Activated T-cell treated with anti-CD3 and anti-CD28 coated beads, Interleukin-2, amount 50 U/mL, for 24 hours (primary cell): ENCODE results near the gene USP22.

ENCODE experiments used
- DNase-seq: peaks from one replicate; pipeline ENCODE4 v3.0.0-alpha.2; 2020
- H3K27ac Mint-ChIP-seq: 2 replicates; pipeline ENCODE4 v1.8.0; 2020; ENCODE audit warnings: mild to moderate bottlenecking, mixed read lengths
- H3K27me3 Mint-ChIP-seq: 2 replicates; pipeline ENCODE4 v1.8.0; 2020; ENCODE audit warnings: mixed read lengths
- H3K36me3 Mint-ChIP-seq: 2 replicates; pipeline ENCODE4 v1.8.0; 2020; ENCODE audit warnings: low read depth, mixed read lengths
- H3K4me1 Mint-ChIP-seq: 2 replicates; pipeline ENCODE4 v1.8.0; 2020; ENCODE audit warnings: low read depth, mixed read lengths
- H3K4me3 Mint-ChIP-seq: 2 replicates; pipeline ENCODE4 v1.8.0; 2020; ENCODE audit warnings: mild to moderate bottlenecking, moderate library complexity, mixed read lengths
- H3K9me3 Mint-ChIP-seq: 2 replicates; pipeline ENCODE4 v1.8.0; 2020; ENCODE audit warnings: mixed read lengths

Gene USP22

DNA sequence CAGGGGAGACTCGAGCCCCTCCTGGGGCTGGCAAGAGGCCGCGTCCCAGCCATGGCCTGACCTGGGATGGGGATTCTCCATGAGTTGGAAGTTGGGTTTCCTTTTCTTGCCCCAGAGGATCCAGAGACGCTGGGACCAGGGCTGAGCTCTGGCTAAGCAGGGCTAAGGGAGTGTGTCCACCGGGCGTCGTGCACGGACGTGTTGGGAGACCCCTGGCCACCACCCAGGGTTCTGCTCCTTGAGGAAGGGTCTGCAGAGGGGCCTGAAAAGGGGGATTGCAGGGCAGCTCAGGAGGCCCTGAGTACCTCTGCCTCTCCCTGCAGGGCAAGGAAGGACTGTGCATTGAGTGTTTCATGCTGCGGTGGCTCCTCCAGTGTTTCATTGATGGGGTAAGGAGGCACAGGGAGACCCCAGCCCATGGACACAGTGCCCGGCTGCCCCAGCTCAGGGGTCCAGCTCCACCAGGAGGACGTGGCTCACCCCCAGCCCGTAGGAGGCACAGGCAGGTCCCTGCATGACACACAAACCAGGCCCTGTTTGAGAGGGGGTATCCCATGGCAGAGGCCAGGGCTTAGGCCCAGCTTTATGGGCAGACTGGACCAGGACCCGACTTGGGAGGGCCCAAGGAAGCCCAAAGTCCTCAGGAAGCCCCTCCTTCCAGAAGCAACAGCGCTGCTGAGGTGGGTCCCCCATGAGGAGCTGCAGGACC lies 47.5 kb downstream of the USP22 start:
- no peak overlapping the region for H3K4me3 Mint-ChIP-seq
- peaks cover 18% of the 10 kb centered on the region for H3K36me3 Mint-ChIP-seq
- H3K27me3 Mint-ChIP-seq: no peaks in the 10 kb centered on the region
- no peak overlapping the region for H3K27ac Mint-ChIP-seq
- no peak for DNase-seq
- no peaks in the 10 kb centered on the region for H3K9me3 Mint-ChIP-seq
- peaks cover 18% of the 10 kb centered on the region for H3K4me1 Mint-ChIP-seq

DNA sequence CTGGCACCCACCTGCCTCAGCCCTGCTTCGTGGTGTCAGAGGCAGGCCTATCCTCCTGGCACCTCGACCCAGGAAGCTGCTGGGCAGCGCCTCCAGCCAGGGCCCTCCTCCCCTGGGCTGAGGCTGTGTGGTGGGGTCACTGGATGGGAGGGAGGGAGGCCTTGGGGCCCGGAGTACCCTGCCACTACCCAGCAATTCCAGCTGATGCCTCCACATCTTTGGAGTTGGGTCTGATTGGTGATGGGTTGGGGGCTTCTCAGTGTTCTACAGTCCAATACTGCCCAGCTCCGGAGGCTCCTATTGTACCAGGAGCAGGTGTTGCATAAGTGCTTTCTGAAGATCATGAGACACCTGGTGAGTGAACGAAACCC lies 48.0 kb downstream of the USP22 start:
- Mint-ChIP-seq H3K27me3 (no peaks in the 10 kb centered on the region), H3K9me3 (no peaks in the 10 kb centered on the region), H3K36me3 (peaks cover 14% of the 10 kb centered on the region), H3K4me3 (no peak overlapping the region), H3K4me1 (peaks cover 16% of the 10 kb centered on the region), H3K27ac (peak overlapping the region; percentile 18)
- DNase-seq: no peak

DNA sequence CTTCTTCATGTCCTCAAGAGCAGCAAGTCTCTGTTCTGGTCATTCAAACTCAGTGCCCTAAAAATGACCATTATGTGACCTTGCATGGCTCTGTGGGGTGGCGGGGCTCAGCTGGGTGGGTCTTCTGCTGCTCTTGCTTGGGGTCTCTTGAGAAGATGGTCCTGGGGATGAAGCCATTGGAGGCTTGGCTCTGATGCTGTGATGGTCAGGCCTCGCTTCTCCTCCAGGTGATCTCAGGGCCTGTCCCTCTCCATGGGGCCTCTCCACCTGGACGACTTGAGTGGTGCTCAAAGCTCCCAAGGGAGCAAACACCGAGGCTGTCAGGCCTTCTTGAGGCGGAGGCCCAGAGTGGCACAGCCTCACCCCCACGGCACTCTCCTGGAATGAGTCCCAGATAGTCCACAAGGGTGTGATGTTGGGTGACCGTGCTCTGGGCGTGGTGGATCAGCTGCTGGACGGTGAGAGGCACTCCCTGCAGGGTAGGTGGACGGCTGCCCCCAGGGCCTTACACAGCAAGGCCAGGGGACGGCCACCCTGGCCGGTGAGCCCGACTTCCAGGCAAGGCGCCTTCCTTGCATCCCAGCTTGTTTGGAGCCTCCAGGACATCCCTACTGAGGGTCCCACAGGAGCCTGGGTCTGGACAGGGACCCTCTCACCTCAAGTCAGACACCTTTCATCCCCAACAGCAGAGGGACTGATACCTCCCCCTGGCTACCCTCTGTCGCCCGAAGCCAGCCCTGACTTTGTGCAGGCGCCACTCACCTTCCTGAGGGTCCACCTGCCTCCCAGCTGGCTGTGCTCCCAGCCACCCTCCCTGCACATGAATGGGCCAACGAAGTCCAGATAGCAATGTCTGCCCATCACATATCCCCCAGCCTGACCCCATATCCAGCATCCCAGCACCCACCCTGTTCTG lies 48.7 kb downstream of the USP22 start:
- Mint-ChIP-seq H3K4me3 (no peak overlapping the region), H3K27ac (peak overlapping the region; percentile 18), H3K4me1 (peaks cover 10% of the 10 kb centered on the region), H3K36me3 (peaks cover 8% of the 10 kb centered on the region), H3K27me3 (no peaks in the 10 kb centered on the region), H3K9me3 (no peaks in the 10 kb centered on the region)
- DNase-seq: no peak

DNA sequence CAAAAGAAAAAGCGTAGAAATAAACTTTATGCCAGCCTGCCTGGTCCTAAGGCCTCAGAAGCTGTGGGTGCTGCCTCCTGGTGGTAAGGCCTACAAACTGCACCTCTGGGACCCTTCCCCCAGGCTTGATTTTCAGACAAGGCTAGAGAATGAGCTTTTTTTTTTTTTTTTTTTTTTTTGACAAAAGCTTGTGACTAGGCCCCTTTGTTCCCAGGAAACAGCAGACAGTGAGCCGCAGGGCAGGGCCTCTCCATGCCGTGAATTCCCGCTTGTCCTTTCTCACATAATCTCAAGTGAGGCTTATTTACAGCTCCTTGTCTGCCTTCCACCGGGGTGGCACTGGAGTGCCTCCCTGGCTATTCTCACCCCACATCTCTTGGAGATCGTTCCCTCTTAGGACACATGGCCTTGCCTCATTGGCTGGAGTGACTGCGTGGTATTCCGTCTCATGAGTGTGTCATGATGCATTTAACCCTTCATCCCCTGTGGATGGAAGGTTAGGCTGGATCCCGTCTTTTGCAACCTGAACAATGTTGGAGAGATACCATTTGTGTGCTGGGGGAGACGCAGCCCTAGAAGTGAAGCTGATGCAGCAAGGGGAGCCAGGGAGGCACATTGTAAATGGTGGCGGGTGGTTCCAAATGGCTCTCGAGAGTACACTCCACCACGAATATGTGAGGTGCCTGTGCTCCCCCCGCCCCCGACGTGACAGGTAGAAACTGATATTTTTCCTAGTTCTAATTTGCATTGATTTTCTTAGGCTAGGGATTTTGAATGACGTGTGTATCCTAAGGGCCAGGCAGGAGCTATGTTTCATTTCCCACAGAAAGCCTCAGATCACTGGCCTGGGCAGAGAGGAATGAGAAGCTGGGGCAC lies 49.6 kb downstream of the USP22 start:
- Mint-ChIP-seq H3K27me3 (no peaks in the 10 kb centered on the region), H3K4me3 (no peak overlapping the region), H3K9me3 (no peaks in the 10 kb centered on the region), H3K4me1 (peaks cover 2% of the 10 kb centered on the region), H3K27ac (peak overlapping the region; percentile 16), H3K36me3 (no peaks in the 10 kb centered on the region)
- peak; percentile 74 for DNase-seq

DNA sequence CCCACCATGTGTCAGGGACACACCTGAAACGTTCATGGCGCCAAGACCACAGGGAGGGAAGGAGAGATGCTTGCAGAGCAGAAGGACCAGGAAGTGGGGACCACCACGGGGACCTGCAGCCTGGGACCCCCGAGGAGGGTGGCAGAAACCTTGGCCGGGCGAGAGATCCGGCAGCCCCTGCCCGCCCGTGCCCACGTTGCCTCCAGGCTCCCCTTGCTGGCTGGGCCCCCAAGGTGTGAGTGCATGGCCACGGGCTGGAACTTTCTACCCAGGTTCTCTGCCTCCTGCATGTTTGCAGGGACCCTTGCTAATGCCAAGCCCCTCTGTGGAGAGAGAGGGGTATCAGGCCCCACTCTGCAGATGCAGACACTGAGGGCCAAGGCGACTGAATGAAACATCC lies 50.4 kb downstream of the USP22 start:
- no peaks in the 10 kb centered on the region for H3K9me3 Mint-ChIP-seq
- no peaks in the 10 kb centered on the region for H3K27me3 Mint-ChIP-seq
- peaks cover 2% of the 10 kb centered on the region for H3K4me1 Mint-ChIP-seq
- no peak overlapping the region for H3K4me3 Mint-ChIP-seq
- no peak for DNase-seq
- H3K27ac Mint-ChIP-seq: no peak overlapping the region
- no peaks in the 10 kb centered on the region for H3K36me3 Mint-ChIP-seq

DNA sequence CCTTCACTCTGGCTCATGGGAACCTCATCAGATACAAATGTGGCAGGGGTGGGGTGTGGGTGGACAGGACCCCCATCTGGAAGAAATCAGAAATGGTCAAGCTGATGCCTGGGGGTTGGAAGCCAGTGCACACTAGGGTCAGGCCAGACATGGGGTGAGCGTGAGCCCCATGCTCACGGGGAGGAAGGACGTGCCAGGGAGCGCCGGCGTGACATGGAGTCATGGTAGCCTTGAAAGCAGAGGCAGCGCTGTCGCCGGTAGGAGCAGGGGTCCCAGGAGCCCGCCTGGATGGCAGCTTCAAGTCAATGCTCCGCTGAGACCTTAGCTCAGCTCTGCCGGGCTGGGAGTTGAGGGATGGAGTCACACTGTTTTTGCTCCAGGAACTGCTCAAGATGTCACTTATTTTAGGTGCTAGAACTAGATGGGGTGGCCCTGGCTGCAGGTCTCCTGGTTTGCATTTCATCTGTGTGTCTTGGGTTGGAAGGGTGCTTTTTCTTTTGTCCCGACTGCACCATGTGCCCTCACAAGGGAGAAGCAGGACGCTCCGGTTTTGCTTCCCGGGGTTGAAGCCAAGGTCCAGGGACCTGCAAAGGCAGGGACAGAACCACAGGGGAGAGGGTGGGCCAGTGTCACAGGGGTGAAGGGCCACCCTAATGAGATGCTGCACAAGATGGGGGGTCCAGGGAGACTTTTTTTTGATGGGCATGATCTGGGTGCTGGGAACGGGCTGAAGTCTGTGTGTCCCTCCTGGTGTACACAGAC lies 51.4 kb downstream of the USP22 start:
- H3K36me3 Mint-ChIP-seq: no peaks in the 10 kb centered on the region
- no peak overlapping the region for H3K4me3 Mint-ChIP-seq
- DNase-seq: no peak
- no peak overlapping the region for H3K27ac Mint-ChIP-seq
- no peaks in the 10 kb centered on the region for H3K27me3 Mint-ChIP-seq
- H3K9me3 Mint-ChIP-seq: no peaks in the 10 kb centered on the region
- peaks cover 2% of the 10 kb centered on the region for H3K4me1 Mint-ChIP-seq

DNA sequence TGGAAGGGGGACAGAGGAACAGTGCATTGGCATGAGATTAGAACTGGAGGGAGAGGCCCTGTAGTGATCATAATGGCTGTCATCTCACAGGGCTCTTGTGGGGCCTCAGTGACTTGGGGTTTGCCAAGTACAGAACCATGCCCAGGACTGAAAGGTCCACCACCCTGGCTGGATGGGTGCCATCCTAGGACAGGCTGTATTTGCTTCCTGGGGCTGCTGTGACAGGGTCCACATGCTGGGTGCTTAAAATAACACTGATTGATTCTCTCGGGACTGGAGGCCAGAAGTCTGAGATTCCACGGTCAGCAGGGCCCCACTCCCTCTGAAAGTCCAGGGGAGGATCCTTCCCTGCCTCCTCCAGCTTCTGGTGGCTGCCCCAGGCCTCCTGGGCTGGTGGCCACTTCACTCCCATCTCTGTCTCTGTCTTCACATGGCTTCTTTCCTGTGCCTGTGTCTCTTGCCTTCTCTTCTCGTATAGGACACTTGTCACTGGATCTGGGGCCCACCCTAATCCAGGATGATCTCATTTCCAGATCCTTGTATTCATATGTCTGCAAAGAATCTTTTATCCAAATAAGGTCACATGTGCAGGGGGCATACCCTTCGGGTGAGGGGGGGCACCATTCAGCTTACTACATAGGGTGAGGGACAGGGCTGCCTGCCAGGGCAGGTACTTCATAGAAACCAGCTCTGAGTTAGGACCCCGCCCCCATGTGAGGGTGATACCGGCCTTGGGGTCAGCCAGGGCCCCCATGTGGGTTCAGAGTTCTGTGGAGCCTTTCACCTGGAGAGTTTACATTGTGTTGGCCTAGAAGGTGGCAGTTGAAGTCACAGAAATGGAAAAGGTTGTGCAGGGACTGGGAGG lies 52.6 kb downstream of the USP22 start:
- peaks cover 2% of the 10 kb centered on the region for H3K4me1 Mint-ChIP-seq
- H3K27ac Mint-ChIP-seq: peak overlapping the region; percentile 20
- H3K27me3 Mint-ChIP-seq: no peaks in the 10 kb centered on the region
- H3K4me3 Mint-ChIP-seq: no peak overlapping the region
- H3K9me3 Mint-ChIP-seq: no peaks in the 10 kb centered on the region
- H3K36me3 Mint-ChIP-seq: no peaks in the 10 kb centered on the region
- DNase-seq: no peak

DNA sequence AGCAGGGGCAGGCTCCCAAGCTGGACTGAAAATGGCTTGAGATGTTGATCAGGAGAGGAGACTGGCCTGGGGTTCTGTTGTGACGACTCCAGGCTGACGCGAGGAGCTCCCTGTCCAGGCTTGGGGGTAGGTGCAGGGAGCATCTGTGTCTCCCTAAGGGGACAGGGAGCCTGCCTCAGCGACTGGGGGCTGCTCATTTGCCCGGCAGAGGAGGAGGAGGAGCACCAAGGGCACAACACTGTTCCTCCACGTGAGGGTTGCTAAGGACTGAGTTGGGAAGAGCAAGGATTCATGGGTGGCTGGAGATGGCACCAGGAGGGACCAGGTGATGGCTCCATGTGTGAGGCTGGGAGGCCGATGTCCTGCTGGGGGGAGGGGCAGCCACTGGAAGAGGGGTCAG lies 53.3 kb downstream of the USP22 start:
- Mint-ChIP-seq H3K4me3 (no peak overlapping the region), H3K9me3 (no peaks in the 10 kb centered on the region), H3K4me1 (peaks cover 2% of the 10 kb centered on the region), H3K36me3 (no peaks in the 10 kb centered on the region), H3K27me3 (no peaks in the 10 kb centered on the region), H3K27ac (peak overlapping the region; percentile 20)
- DNase-seq: no peak

DNA sequence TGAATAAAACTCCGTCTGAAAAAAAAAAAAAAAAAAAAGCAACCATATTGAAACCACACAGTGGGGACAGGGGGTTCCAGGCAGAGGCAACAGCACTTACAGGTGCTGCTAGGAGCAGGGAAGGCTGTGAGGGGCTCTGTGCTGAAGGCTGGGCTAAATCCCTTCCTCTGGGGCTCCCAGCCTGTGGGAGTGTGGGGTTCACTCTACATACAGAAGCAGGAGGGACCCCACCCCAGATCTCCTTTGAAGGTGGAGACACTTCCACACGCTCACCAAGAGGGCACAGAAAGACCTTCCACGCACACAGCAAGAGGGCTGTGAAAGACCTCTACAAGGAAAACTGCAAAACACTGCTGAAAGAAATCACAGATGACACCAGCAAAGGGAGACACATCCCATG lies 53.9 kb downstream of the USP22 start:
- Mint-ChIP-seq H3K9me3 (no peaks in the 10 kb centered on the region), H3K27ac (no peak overlapping the region), H3K4me1 (peaks cover 2% of the 10 kb centered on the region), H3K27me3 (no peaks in the 10 kb centered on the region), H3K4me3 (no peak overlapping the region), H3K36me3 (no peaks in the 10 kb centered on the region)
- DNase-seq: no peak

DNA sequence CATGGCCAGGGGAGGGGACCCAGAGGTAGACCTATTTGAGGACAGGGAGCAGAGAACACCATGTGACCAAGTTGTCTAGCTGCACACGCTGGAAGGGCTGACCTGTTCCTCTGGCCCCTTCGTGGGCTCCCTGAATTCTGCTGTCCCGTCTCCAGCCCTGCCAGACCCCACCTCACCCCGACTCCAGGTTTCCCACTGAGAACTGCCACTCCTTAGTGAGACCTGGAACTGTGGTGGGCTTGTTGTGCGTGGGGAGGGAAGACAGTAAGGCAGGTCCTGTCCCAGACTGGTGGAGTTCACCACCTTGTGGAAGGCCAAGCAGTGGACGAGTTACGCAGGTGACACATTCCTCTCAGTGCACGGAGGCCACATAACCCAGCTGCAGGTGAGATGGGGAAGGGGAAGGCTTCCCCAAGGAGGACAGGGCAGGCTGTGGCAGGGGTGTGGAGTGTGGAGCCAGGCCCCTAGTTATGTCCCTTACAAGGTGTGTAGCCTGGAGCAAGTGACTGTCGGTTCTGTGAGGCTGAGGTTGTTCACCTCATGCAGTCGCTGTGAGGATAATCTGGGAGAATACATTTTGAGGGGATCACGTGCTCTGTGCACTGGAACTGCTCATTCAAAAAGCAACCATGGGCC lies 54.7 kb downstream of the USP22 start:
- no peaks in the 10 kb centered on the region for H3K36me3 Mint-ChIP-seq
- no peak overlapping the region for H3K27ac Mint-ChIP-seq
- no peak overlapping the region for H3K4me3 Mint-ChIP-seq

DNA sequence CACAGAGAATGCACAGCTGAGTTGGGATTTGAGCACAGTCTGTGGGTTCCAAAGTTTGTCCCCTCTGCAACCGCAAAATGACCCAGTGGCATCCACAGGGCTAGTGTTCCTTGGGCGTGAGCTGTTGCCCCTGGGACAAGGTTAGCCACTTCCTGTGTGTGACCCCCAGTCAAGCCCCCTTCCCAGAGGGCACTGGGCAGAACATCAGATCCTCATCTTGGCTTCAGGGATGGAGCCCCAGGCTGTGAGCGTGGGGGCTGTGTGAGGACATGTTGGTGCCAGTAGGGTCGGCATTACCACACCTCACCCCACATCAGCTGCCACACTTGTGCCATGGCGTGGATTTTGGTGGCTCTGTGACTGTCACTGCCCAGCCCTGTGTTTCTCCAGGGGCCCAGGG lies 55.3 kb downstream of the USP22 start:
- DNase-seq: peak; percentile 20
- Mint-ChIP-seq H3K9me3 (no peaks in the 10 kb centered on the region), H3K27ac (no peak overlapping the region), H3K27me3 (no peaks in the 10 kb centered on the region), H3K4me3 (no peak overlapping the region), H3K4me1 (no peaks in the 10 kb centered on the region), H3K36me3 (no peaks in the 10 kb centered on the region)

More for the DNA sequence above, 54.7 kb downstream of the USP22 start:
- no peak for DNase-seq
- peaks cover under 1% of the 10 kb centered on the region for H3K4me1 Mint-ChIP-seq
- H3K27me3 Mint-ChIP-seq: no peaks in the 10 kb centered on the region
- no peaks in the 10 kb centered on the region for H3K9me3 Mint-ChIP-seq

DNA sequence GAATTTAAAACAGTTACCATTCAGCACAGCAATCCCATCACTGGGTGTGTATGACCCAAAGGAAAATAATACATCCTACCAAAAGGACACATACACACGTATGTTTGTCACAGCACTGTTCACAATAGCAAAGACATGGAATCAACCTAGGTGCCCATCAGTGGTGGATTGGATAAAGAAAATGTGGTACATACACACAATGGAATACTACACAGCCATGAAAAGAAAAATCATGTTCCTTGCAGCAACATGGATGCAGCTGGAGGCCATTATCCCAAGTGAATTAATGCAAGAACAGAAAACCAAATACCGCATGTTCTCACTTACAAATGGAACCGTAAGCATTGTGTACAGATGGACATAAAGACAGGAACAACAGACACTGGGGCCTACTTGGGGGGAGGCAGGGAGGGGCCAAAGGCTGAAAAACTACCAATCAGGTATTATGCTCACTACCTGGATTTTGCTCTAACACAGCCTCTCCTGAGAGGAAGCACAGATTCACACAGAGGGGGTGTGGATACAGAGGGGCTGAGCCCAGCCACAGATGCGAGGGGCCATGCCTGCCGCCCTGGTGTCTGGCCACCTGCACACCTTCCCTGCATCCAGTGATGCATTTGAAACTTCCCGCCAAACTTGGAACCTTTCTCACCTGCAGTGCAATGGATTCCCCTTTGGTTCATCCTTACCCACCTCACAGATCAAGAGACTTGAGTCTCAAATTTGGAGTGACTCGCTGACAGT lies 55.9 kb downstream of the USP22 start:
- Mint-ChIP-seq H3K9me3 (no peaks in the 10 kb centered on the region), H3K4me3 (no peak overlapping the region), H3K27ac (no peak overlapping the region)

DNA sequence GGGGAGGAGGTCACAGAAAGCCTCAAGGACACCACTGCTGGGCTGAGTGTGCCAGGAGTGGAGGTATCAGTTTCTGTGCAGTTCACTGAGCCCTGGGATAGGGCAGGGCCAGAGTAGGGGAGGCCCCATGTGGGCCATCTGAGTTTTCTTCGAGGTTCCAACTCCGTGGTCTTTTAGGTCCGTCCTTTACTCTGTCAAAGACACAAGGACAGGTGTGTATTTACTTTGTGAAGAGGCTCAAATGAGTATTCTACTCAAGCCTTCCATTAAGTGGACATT lies 59.5 kb downstream of the USP22 start:
- H3K27me3 Mint-ChIP-seq: peaks cover 21% of the 10 kb centered on the region
- no peak for DNase-seq

More for the DNA sequence above, 55.9 kb downstream of the USP22 start:
- no peak for DNase-seq
- H3K36me3 Mint-ChIP-seq: no peaks in the 10 kb centered on the region
- no peaks in the 10 kb centered on the region for H3K27me3 Mint-ChIP-seq
- H3K4me1 Mint-ChIP-seq: no peaks in the 10 kb centered on the region

More for the DNA sequence above, 59.5 kb downstream of the USP22 start:
- Mint-ChIP-seq H3K4me1 (no peaks in the 10 kb centered on the region), H3K27ac (no peak overlapping the region), H3K4me3 (no peak overlapping the region), H3K36me3 (no peaks in the 10 kb centered on the region), H3K9me3 (no peaks in the 10 kb centered on the region)
